GM21447 (cell line): ENCODE results near the gene MCM3.

Source experiments
- ATAC-seq: cut with Tn5 transposase; IDR thresholded peaks from one replicate; pipeline ENCODE4 v1.9.1; 2021; ENCODE audit not compliant: unreplicated experiment

The MCM3 gene

DNA sequence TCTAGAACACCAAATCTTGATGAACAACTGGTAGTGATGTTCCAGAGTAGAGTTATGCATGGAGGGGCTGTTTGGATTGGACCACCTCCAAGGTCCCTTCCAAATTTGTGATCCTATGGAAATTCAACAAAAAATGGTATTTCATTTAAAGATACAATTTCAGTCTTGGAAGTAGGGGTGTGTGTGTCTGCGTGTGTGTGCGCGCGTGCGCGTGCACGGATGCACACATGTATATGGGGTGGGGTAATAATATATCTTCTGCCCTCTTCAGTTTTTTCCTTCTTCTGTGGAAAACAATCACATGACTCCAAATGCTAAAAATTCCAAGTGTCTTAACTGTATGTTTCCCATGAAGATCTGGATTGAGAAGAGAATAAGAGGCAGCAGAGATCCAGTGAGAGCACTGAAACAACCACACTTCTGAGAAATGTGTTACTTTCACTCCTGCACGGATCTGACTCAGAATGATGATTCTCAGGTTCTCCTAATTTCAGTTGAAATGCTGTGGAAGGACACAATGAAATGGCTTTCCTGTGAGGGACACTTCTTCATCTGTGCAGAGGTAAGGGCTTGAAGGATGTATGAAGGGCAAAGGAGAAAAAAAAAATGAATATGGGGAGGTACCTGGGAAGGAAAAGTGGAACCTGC lies 29.7 kb downstream of the MCM3 start:
- ATAC-seq, result no peak

DNA sequence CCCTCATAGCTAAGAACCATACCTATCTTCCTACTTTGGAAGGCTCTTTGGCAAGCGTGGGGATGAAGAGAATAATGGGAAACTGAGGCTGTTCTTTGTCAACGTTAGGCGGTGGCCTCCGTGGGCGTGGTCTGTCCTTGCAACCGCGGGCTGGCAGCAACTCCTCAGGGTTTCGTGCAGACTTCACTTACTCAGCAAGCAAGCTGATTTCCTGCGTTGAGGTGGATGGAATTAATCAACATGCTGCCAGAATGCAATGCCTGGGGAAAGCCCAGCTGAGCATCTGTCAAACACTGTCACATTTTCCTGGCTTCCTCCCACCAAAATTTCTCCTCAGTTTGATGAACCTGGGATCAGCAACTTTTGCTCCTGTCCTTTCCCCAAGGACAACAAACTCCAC lies 31.0 kb downstream of the MCM3 start:
- no peak for ATAC-seq

GRCh38 chr6:52251113-52251512 lies 33.4 kb downstream of the MCM3 start:
- ATAC-seq, result no peak

- no peak for ATAC-seq
These were observed 35.5 kb downstream of the MCM3 start for GRCh38 chr6:52249078-52249477.

DNA sequence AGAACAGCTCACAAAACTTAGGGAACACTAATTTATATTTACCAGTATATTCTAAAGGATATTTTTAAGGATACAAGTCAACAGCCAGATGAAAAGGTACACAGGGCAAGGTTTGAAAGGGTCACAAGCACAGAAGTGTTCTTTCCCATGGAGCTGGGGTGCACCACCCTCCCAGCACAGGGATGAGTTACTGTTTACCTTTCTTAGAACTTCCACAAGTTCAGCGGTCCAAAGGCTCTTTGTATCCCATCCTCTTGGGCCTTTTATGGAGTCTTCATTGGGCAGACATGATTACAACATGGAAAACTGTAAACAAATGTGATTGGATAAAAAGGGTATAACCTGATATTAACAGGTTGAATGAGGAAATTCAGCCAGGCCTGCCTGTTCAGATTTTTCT lies 39.1 kb downstream of the MCM3 start:
- no peak for ATAC-seq

GRCh38 chr6:52244400-52244799 lies 40.1 kb downstream of the MCM3 start, which contains the start of gene IL17F:
TSS of gene IL17F (minus strand) at chr6:52244500. CDS start at chr6:52244429, 71 bp downstream.
- ATAC-seq, result no peak

DNA sequence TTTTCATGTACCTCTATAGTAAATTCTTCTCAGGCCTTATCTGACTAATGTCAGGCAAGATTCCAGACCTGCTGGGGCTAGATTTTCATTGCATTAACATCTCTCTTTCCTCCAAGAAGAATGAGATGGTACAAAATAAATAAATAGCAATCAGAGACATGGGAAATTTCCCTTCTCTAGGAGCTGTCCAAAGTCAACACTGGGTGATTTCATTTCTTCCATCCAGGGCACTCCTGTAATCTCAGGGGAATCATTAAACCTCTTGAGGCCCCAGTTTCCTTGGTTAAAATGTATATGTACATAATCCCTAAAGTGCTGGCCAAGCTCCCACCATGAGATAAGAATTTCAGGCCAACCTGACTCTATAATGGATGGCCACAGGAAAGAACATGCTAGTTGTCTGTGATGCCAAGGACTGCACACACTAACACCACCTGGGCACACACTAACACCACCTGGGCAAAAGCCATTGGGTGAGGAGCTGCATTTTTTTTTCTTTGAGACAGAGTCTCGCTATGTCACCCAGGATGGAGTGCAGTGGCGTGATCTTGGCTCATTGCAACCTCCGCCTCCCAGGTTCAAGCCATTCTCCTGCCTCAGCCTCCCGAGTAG lies 41.2 kb downstream of the MCM3 start:
- ATAC-seq, result no peak

GRCh38 chr6:52241819-52242218 lies 42.7 kb downstream of the MCM3 start:
- ATAC-seq, result no peak

GRCh38 chr6:52233975-52234823 lies 50.3 kb downstream of the MCM3 start:
- ATAC-seq, result peak; percentile 72

GRCh38 chr6:52233005-52233404 lies 51.5 kb downstream of the MCM3 start:
- no peak for ATAC-seq

DNA sequence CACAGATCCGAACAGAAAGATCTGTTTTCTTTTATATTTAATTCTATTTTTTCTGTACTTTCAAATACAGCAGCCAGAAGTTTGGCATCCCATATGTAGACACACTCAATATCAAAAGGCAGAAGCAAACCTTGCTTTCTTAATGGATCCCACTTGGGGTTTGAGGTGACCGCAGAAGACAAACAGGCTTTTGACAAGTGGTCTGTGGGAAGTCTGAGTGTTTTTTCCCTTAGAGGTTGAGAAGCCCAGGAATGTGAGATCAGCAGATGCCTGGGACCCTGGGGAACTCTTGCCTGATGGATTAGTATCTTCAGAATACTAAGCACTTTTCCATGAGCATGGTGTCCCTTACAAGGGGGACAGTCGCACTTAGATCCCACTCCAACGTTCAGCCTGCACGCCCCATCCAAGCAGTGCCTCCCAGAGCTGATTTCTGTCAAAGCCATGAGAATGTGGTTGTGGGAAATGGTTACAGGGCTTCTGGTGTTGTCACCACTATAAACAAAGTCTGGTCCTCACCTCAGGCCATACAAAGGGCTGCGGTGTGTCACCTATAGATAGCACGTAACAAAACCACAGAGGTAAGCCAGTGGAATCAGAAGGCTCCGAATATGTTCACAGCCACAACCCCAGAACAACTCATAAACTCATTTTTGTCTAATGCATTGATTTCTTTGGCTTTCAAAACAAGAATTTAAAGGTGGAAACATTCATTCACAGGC lies 53.0 kb downstream of the MCM3 start:
- ATAC-seq, result no peak

DNA sequence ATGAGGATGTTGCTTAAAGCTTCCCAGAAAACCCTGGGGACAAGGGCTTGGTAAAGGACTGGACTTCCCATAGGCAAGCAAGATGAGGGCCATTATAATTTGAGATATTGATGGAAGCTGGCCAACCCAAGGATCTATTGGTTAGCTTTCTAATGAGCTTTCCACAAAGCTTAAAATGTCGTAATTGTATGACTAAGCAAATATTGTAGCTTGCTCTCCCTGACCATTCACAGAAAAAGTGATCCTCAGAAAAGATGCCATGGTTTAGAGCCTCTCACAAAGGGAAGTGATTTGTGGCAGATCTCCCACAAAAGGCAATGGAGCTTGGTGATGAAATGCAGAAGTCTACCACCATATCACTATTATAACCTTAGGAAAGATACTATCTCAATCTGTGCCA lies 53.9 kb downstream of the MCM3 start:
- ATAC-seq, result no peak

DNA sequence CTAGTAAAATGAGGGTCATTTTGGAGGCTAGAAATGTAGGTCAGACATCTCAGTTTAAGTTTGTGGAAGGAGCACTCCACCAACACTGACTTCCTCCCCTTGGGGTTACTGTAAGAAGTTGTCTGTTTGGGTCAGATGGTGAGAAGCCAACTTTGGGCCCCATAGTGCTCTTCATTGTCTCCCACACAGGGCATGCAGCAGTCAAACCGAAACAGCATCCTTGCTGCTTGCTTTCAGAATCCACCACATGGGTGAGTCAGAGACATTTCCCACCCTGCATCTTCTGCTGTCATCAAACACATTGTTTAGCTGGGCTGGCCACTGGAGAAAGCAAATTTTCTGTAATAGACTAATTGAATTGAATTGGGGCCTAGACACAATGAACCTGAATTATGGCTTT lies 57.0 kb downstream of the MCM3 start:
- peak; percentile 99 for ATAC-seq

DNA sequence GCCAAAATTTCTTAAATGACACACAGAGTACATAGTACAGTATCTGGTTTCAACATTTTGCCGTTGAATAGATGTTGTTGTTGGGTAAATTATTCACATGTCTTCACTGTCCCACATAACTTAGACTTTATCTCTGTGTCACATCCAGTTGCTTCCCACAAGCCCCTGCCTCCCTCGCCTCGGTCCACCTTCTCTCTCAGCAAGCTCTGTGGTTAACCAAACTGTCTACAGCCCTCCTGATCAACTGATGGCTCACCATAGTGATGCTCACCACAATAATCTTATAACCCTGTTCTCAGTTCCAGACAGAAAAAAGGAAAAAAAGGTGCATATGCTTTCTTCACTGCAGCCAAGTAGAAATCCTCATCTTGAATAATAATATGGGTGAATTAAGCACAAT lies 63.2 kb downstream of the MCM3 start:
- no peak for ATAC-seq

- ATAC-seq, result no peak
These were observed 66.8 kb downstream of the MCM3 start for GRCh38 chr6:52217761-52218160.

- ATAC-seq, result no peak
These were observed 67.5 kb downstream of the MCM3 start for GRCh38 chr6:52216932-52217575.

- ATAC-seq, result no peak
These were observed 68.8 kb downstream of the MCM3 start for GRCh38 chr6:52215787-52216186.
